ENCODE measurements around the gene SENP7. TPM values are rescaled to one million over a fixed set of nuclear protein-coding genes. Genes with fewer than 3 reads are reported as not detected.

Gene SENP7
- polyA plus RNA-seq, 1 of the 3 experiments (the other 2 are of a cell fraction): 2.7 TPM

DNA sequence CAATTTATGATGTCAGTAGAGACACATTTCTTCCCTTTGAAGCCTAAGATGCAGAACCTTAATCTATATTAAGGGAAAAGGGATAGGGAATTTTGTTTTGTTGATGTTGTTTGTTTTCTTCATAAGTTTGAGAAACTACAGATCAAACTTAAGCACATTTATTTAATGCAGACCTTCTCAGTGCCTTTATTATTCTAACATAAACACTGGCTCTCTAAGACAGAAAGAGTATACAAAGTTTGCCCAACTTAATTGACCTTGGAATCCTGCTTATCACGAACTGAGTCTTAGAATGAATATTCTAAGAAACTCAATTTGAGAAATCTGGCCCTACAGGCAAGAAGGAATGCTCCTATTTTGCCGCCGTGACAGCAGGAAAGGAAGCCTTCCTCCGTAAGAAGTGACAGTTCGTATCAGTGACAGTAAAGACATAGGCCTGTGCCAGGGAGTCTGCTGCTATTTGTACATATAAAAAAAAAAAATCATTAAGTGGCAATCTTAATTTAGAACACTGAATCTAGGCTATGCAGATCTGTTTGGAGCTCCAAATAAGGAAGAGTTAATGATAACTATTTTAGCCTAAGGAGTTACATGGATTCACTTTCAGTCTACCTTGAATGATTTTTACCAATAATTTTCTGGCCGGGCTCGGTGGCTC lies 183.9 kb downstream of the SENP7 start:
- no peak for DNase-seq
- WGBS (ENCODE audit: low lambda C conversion rate): 93% methylated on average over 7 of the region's 7 CpGs
- TF ChIP-seq, protein P1, sequence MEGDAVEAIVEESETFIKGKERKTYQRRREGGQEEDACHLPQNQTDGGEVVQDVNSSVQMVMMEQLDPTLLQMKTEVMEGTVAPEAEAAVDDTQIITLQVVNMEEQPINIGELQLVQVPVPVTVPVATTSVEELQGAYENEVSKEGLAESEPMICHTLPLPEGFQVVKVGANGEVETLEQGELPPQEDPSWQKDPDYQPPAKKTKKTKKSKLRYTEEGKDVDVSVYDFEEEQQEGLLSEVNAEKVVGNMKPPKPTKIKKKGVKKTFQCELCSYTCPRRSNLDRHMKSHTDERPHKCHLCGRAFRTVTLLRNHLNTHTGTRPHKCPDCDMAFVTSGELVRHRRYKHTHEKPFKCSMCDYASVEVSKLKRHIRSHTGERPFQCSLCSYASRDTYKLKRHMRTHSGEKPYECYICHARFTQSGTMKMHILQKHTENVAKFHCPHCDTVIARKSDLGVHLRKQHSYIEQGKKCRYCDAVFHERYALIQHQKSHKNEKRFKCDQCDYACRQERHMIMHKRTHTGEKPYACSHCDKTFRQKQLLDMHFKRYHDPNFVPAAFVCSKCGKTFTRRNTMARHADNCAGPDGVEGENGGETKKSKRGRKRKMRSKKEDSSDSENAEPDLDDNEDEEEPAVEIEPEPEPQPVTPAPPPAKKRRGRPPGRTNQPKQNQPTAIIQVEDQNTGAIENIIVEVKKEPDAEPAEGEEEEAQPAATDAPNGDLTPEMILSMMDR (IDR thresholded peaks at IDR 0.05): no peak
- TF ChIP-seq FOXJ3 (CRISPR knock-in tag; IDR thresholded peaks at IDR 0.05) (no peak), ELF1 (IDR thresholded peaks at IDR 0.05) (no peak), CHD2 (IDR thresholded peaks at IDR 0.05; ENCODE audit: low read length, partially characterized antibody) (no peak)
- Histone ChIP-seq H3K9ac (no peak overlapping the region), H3K9me2 (no peaks in the 10 kb centered on the region; the same call in 1 of the 2 replicates), H3K36me3 (replicated peaks in 1 of 2; ENCODE audit: control insufficient read depth in 1 of 2, insufficient read depth in 2 of 2, low read length in 1 of 2) (peaks cover 15 to 43% of the 10 kb centered on the region in 2 experiments), H3F3A (replicated peaks; ENCODE audit: insufficient read depth) (no peaks in the 10 kb centered on the region), H4K20me1 (ENCODE audit: insufficient read depth) (no peaks in the 10 kb centered on the region), H3K4me3 (ENCODE audit: low read depth in 2 of 2, low read length in 1 of 2) (no peak overlapping the region), H3K4me2 (no peak overlapping the region), H3K27ac (ENCODE audit: low read depth in 2 of 2, low read length in 1 of 2) (no peak overlapping the region), H3K27me3 (ENCODE audit: insufficient read depth) (no peaks in the 10 kb centered on the region), H3K9me3 (no peaks in the 10 kb centered on the region), H3K4me1 (ENCODE audit: control insufficient read depth in 1 of 2, insufficient read depth in 2 of 2, low read depth in 1 of 2, low read length in 1 of 2) (no peaks in the 10 kb centered on the region; a peak in 1 of 4 replicates), H3K79me2 (ENCODE audit: insufficient read depth) (no peaks in the 10 kb centered on the region; the same call in 1 of the 2 replicates), H2AFZ (ENCODE audit: low read depth) (no peak overlapping the region)
- ChIA-PET CTCF (no interaction called here), POLR2A (no interaction called here)

DNA sequence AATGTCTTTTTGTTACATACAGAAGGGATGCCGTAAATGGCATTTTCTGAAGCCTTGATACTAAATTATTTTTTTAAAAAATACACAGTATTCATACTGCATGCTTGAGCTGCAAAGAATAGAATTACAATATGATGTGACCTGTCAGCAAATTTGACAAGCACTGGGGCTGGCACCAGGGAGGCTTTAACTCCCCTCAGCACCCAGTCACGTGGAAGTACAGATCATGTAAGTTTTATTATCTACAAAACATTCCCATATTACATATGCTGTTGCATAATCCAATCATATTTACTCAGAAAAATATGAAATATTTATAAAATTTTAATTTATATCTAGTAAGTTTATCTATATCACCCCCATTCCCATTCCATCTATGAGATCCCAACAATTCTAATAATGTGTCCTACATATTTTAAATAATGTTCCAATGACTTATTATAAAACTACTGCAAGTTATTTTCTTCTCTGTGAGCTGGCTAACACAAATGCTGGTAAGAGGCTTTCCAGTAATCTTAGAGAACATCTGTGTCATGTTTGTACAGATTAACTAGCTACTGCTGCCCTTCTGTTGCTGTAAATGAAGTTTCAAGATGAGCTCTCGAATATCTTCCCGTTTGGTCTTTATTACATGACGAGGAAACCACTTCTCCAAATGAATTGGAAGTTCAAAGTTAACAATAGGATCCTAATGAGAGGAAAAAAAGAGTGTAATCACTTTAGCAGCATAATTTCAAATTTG lies 187.4 kb downstream of the SENP7 start:
- no peaks in the 10 kb centered on the region for H4K20me1 ChIP-seq (ENCODE audit: insufficient read depth)
- H3K4me2 ChIP-seq: no peak overlapping the region
- H3K79me2 ChIP-seq (ENCODE audit: insufficient read depth): no peaks in the 10 kb centered on the region; the same call in 1 of the 2 replicates
- H3K27ac ChIP-seq (ENCODE audit: low read depth in 2 of 2, low read length in 1 of 2): no peak overlapping the region
- WGBS (ENCODE audit: low lambda C conversion rate): 95% methylated on average over 5 of the region's 5 CpGs
- peaks cover 15 to 36% of the 10 kb centered on the region in 2 experiments for H3K36me3 ChIP-seq (replicated peaks in 1 of 2; ENCODE audit: control insufficient read depth in 1 of 2, insufficient read depth in 2 of 2, low read length in 1 of 2)
- H2AFZ ChIP-seq (ENCODE audit: low read depth): no peak overlapping the region
- no peak for DNase-seq
- no peaks in the 10 kb centered on the region; a peak in 2 of 4 replicates for H3K4me1 ChIP-seq (ENCODE audit: control insufficient read depth in 1 of 2, insufficient read depth in 2 of 2, low read depth in 1 of 2, low read length in 1 of 2)
- no peaks in the 10 kb centered on the region for H3K27me3 ChIP-seq (ENCODE audit: insufficient read depth)
- no peaks in the 10 kb centered on the region; the same call in 1 of the 2 replicates for H3K9me2 ChIP-seq
- H3K9me3 ChIP-seq: no peaks in the 10 kb centered on the region
- ChIA-PET CTCF (no interaction called here), POLR2A (no interaction called here)
- no peak overlapping the region for H3K9ac ChIP-seq
- H3F3A ChIP-seq (replicated peaks; ENCODE audit: insufficient read depth): no peaks in the 10 kb centered on the region
- H3K4me3 ChIP-seq (ENCODE audit: low read depth in 2 of 2, low read length in 1 of 2): no peak overlapping the region
- TF ChIP-seq TCF12 (IDR thresholded peaks at IDR 0.05): no peak
- no peak for TF ChIP-seq SMC3 (IDR thresholded peaks at IDR 0.05; ENCODE audit: low read depth, low read length)
- TF ChIP-seq, protein P2, sequence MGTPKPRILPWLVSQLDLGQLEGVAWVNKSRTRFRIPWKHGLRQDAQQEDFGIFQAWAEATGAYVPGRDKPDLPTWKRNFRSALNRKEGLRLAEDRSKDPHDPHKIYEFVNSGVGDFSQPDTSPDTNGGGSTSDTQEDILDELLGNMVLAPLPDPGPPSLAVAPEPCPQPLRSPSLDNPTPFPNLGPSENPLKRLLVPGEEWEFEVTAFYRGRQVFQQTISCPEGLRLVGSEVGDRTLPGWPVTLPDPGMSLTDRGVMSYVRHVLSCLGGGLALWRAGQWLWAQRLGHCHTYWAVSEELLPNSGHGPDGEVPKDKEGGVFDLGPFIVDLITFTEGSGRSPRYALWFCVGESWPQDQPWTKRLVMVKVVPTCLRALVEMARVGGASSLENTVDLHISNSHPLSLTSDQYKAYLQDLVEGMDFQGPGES (IDR thresholded peaks at IDR 0.05; ENCODE audit: low read depth, low read length): no peak
- TF ChIP-seq, protein P3, sequence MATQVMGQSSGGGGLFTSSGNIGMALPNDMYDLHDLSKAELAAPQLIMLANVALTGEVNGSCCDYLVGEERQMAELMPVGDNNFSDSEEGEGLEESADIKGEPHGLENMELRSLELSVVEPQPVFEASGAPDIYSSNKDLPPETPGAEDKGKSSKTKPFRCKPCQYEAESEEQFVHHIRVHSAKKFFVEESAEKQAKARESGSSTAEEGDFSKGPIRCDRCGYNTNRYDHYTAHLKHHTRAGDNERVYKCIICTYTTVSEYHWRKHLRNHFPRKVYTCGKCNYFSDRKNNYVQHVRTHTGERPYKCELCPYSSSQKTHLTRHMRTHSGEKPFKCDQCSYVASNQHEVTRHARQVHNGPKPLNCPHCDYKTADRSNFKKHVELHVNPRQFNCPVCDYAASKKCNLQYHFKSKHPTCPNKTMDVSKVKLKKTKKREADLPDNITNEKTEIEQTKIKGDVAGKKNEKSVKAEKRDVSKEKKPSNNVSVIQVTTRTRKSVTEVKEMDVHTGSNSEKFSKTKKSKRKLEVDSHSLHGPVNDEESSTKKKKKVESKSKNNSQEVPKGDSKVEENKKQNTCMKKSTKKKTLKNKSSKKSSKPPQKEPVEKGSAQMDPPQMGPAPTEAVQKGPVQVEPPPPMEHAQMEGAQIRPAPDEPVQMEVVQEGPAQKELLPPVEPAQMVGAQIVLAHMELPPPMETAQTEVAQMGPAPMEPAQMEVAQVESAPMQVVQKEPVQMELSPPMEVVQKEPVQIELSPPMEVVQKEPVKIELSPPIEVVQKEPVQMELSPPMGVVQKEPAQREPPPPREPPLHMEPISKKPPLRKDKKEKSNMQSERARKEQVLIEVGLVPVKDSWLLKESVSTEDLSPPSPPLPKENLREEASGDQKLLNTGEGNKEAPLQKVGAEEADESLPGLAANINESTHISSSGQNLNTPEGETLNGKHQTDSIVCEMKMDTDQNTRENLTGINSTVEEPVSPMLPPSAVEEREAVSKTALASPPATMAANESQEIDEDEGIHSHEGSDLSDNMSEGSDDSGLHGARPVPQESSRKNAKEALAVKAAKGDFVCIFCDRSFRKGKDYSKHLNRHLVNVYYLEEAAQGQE (IDR thresholded peaks at IDR 0.05; ENCODE audit: low read depth, low read length): no peak
- TF ChIP-seq GATA2 (CRISPR knock-in tag; IDR thresholded peaks at IDR 0.05): no peak
- TF ChIP-seq RXRA (IDR thresholded peaks at IDR 0.05; ENCODE audit: borderline replicate concordance, low read depth): no peak
- TF ChIP-seq TAF1 (IDR thresholded peaks at IDR 0.05; ENCODE audit: borderline replicate concordance, low read depth, low read length): no peak
- TF ChIP-seq GABPA (IDR thresholded peaks at IDR 0.05; ENCODE audit: low read depth): no peak
- TF ChIP-seq FOXJ3 (CRISPR knock-in tag; IDR thresholded peaks at IDR 0.05): no peak
- TF ChIP-seq JUND (IDR thresholded peaks at IDR 0.05): no peak
- TF ChIP-seq TEAD4 (IDR thresholded peaks at IDR 0.05; ENCODE audit: borderline replicate concordance, insufficient read depth): no peak
- TF ChIP-seq, protein P4, sequence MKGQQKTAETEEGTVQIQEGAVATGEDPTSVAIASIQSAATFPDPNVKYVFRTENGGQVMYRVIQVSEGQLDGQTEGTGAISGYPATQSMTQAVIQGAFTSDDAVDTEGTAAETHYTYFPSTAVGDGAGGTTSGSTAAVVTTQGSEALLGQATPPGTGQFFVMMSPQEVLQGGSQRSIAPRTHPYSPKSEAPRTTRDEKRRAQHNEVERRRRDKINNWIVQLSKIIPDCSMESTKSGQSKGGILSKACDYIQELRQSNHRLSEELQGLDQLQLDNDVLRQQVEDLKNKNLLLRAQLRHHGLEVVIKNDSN (IDR thresholded peaks at IDR 0.05; ENCODE audit: borderline replicate concordance, low read depth): no peak
- TF ChIP-seq, protein P5, sequence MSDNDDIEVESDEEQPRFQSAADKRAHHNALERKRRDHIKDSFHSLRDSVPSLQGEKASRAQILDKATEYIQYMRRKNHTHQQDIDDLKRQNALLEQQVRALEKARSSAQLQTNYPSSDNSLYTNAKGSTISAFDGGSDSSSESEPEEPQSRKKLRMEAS (IDR thresholded peaks at IDR 0.05; ENCODE audit: low read depth): no peak
- no peak for TF ChIP-seq POLR2AphosphoS5 (IDR thresholded peaks at IDR 0.05; ENCODE audit: low read depth, low read length)
- no peak for TF ChIP-seq FOSL2 (IDR thresholded peaks at IDR 0.05; ENCODE audit: borderline replicate concordance, low read depth)
- TF ChIP-seq YY1 (IDR thresholded peaks at IDR 0.05; ENCODE audit: low read depth): no peak
- no peak for TF ChIP-seq ELF1 (IDR thresholded peaks at IDR 0.05)

Measured in SK-N-SH (cell line).